K562 treated with DMSO at 1 percent for 12 hours (cell line): Measurements from ENCODE around the gene YIPF5. TPM values are rescaled to one million over a fixed set of nuclear protein-coding genes. Genes with fewer than 3 reads are reported as not detected.

Experiments
- total RNA-seq: library from RNA; unstranded; fragments of 300-600 nt; gene quantifications from 2 replicates; pipeline ENCODE4 v1.2.3, GENCODE V29; 2022; ENCODE audit not compliant: insufficient read depth

Gene YIPF5
- total RNA-seq: 9.4 and 27.7 TPM in 2 replicates

DNA sequence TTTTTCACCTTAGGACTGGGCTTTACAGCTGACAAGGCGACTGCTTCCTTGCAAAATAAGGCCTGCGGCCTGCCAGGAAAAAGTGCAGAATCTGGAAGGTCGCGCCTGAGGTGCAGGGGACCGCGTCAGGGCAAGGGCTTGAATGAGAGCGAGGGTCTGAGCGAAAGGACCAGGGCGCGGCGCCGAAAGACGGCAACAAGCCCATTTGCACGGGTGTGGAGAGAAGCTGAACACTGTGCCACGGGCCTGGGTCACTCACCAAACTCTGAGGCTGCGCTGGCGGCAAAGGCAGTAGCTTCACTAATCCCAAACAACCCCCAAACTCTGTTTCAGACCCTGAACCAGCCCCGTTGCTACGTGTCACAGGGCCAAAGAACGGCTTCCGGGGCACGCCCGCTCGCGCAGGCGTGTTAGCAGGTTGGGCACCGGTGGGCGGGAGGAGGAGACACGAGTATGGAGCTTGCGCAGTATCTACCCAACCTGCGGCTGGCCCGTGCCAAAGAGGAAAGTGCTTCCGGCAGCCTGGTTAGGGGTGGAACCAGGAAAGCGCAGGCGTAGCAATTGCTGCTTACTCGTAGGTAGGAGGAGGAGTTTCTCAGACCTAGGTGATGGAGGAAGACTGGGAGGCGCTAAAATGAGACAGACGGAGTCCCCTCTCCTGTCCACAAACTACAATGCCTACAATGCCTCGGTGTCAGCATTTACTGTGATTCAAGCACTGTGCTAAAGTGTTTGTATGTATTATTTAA, at the start of gene YIPF5, which contains the start of gene KCTD16:
Gene YIPF5 (minus strand): TSS at position 384 of the 749 bp plus-strand sequence. CDS start 704 bp downstream, outside the sequence.
Gene KCTD16 (plus strand): TSS at position 598 of the 749 bp plus-strand sequence.

Other genes with a start within 250 kb of the YIPF5 start
- gene KCTD16, start 214 bp upstream of the YIPF5 start, total RNA-seq: not detected in 2 replicates